ENCODE measurements around the gene MRPL17.
A peak's percentile ranks its signal among the peaks of the same experiment; 100 is the strongest.

Gene MRPL17

GRCh38 chr11:6670202-6670830 is 12.8 kb downstream of the MRPL17 start:
- H3K4me3 ChIP-seq (ENCODE audit: low read depth, low read length), result no peak overlapping the region
- DNase-seq (ENCODE audit: low read depth), result no peak
- TF ChIP-seq CTCF (IDR thresholded peaks at IDR 0.05; ENCODE audit: insufficient read depth, low read depth, low read length, missing control alignments), result no peak

DNA sequence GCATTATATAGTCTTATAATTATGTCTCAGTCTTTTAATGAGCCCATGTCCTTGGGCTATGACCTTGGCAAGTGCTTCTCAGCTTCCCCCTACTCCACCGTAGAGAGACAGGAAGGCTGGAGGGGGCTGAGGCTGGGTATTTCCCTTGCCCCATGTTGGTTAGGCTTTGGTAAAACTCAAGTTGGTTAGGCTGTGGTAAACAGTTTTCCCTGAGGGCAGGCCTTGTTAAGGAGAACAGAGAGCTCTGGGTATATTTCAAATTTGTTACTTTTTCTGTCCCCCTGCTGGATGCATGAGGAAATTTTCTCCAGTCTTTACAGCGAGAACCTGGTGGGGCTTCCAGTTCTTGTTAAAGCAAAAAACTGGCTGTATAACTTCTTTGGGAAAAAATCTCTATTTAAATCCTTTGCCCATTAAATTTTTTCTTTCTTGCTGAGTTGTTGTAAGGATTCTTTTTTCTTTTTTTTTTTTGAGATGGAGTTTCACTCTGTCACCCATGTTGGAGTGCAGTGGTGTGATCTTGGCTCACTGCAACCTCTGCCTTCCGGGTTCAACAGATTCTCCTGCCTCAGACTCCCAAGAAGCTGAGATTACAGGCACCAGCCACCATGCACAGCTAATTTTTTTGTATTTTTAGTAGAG is 15.3 kb downstream of the MRPL17 start:
- peak; percentile 49 for TF ChIP-seq CTCF (IDR thresholded peaks at IDR 0.05; ENCODE audit: insufficient read depth, low read depth, low read length, missing control alignments)
- no peak overlapping the region for H3K4me3 ChIP-seq (ENCODE audit: low read depth, low read length)
- DNase-seq (ENCODE audit: low read depth), result peak; percentile 60

DNA sequence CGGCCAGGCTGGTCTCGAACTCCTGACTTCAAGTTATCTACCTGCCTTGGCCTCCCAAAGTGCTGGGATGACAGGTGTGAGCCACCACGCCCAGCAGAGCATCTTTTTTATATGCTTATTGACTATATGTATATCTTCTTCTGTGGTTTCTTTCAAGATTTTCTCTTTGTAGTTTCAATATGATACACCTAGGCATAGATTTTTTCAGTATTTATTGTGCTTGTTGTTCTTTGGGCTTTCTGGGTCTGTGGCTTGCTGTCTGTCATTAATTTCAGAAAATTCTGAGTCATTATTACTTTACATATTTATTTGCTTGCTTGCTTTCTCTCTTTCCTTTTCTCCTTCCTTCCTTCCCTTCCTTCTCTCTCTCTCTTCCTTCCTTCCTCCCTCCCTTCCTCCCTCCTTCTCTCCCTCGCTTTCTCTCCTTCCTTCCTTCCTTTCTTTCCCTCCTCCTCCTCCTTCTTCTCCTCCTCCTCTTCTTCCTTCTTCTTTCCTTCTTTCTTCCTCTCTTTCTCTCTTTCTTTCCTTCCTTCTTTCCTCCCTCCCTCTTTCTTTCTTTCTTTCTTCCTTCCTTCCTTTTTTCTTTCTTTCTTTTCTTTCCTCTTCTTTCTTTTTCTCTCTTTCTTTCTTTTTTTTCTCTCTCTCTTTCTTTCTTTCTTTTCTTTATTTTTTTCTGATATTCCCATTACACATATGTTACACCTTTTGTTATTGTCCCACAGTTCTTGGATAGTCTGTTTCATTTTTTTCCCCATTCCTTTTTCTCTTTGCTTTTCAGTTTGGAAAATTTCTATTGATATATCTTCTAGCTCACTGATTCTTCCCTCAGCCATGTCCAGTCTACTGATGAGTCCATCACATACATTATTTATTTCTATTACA is 16.6 kb downstream of the MRPL17 start:
- no peak for DNase-seq (ENCODE audit: low read depth)
- no peak for TF ChIP-seq CTCF (IDR thresholded peaks at IDR 0.05; ENCODE audit: insufficient read depth, low read depth, low read length, missing control alignments)
- H3K4me3 ChIP-seq (ENCODE audit: low read depth, low read length), result no peak overlapping the region

GRCh38 chr11:6664551-6664950 is 18.6 kb downstream of the MRPL17 start:
- DNase-seq (ENCODE audit: low read depth), result no peak
- no peak overlapping the region for H3K4me3 ChIP-seq (ENCODE audit: low read depth, low read length)
- TF ChIP-seq CTCF (IDR thresholded peaks at IDR 0.05; ENCODE audit: insufficient read depth, low read depth, low read length, missing control alignments), result no peak

DNA sequence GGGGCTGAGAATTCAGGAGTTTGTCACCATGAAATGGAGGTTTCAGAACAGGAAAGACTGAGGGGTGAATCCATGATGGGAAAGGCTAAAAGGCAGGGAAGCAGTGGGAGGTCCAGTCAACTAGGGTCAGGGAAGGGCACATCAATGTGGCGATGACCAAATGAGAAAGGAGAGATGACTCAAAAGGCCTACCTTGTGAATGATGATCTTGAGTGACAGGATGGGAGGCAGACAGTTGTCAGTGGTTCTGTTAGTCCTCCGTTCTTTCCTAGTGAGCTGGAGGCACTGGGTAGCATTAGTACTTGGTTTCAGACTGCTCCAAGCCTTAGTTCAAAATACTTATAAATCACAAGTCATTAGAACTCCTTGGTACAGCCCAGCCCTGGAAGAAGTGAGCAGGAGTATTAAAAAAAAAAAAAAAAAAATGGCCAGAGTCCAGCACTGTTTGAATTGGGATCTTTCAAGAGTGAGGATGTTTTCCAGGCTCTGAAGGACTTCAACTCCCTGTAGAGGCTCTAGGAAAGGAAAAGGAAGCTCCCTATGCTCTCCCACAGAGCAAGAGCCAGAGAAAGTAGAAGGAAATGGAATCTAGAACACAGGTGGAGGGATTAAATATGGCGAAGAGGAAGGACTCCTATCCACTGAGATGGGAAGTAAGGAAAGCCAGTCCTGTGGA is 19.2 kb downstream of the MRPL17 start:
- no peak for DNase-seq (ENCODE audit: low read depth)
- TF ChIP-seq CTCF (IDR thresholded peaks at IDR 0.05; ENCODE audit: insufficient read depth, low read depth, low read length, missing control alignments), result no peak

GRCh38 chr11:6660712-6661111 is 22.4 kb downstream of the MRPL17 start:
- TF ChIP-seq CTCF (IDR thresholded peaks at IDR 0.05; ENCODE audit: insufficient read depth, low read depth, low read length, missing control alignments), result no peak
- DNase-seq (ENCODE audit: low read depth), result no peak
- no peak overlapping the region for H3K4me3 ChIP-seq (ENCODE audit: low read depth, low read length)

More for the DNA sequence above, 19.2 kb downstream of the MRPL17 start:
- H3K4me3 ChIP-seq (ENCODE audit: low read depth, low read length), result no peak overlapping the region
